Ascending aorta (tissue), 2 donors: Measurements from ENCODE around the gene STYXL2. TPM values are rescaled to one million over a fixed set of nuclear protein-coding genes. Genes with fewer than 3 reads are reported as not detected.
A peak's percentile ranks its signal among the peaks of the same experiment; 100 is the strongest.

Experiments
- DNase-seq, 2 donors: peaks; one replicate each; pipeline ENCODE4 v3.0.0-alpha.2; 2019; ENCODE audit warnings: low spot score in 2 of 2
- H3K27ac ChIP-seq, 2 donors: fragments of 200-600 bp; sonication (generic); one replicate each; pipeline ENCODE4 v1.5.1; 2016 to 2017; ENCODE audit warnings: mild to moderate bottlenecking in 1 of 2
- H3K27me3 ChIP-seq: fragments of 200-600 bp; sonication (generic); one replicate; pipeline ENCODE4 v1.5.1; 2017
- H3K36me3 ChIP-seq, 2 donors: fragments of 200-600 bp; sonication (generic); one replicate each; pipeline ENCODE4 v1.5.1; 2016
- H3K4me1 ChIP-seq, 2 donors: fragments of 200-600 bp; sonication (generic); one replicate each; pipeline ENCODE4 v1.5.1; 2016 to 2017; ENCODE audit warnings: mild to moderate bottlenecking in 1 of 2
- H3K4me3 ChIP-seq, 2 donors: fragments of 200-600 bp; sonication (generic); one replicate each; pipeline ENCODE4 v1.5.1; 2016 to 2017; ENCODE audit warnings: mild to moderate bottlenecking in 1 of 2
- H3K9me3 ChIP-seq, 2 donors: fragments of 200-600 bp; sonication (generic); one replicate each; pipeline ENCODE4 v1.5.1; 2016
- intact Hi-C: fragments of 100-400 bp; cut with DNase I; formaldehyde crosslinking; loops from one replicate; pipeline ENCODE4 v1.15.1; 2023
- total RNA-seq: library from RNA; depleted of rRNA; stranded (reverse); fragments of >200 nt; gene quantifications from one replicate; pipeline ENCODE4 v1.1.0, GENCODE V29; 2016
- TF ChIP-seq, protein P1 (sequence below), 3 experiments: fragments of 200-600 bp in 2 of 3; fragments of 450-650 bp in 1 of 3; sonication (generic) in 2 of 3; IDR thresholded peaks; one replicate each; pipeline ENCODE4 v1.5.1; 2016 to 2019; ENCODE audit warnings: antibody characterized with exemption in 3 of 3, mild to moderate bottlenecking in 1 of 3, moderate library complexity in 1 of 3

Gene STYXL2
- total RNA-seq, 1 donor from 2014 or later = 0.96 TPM

DNA sequence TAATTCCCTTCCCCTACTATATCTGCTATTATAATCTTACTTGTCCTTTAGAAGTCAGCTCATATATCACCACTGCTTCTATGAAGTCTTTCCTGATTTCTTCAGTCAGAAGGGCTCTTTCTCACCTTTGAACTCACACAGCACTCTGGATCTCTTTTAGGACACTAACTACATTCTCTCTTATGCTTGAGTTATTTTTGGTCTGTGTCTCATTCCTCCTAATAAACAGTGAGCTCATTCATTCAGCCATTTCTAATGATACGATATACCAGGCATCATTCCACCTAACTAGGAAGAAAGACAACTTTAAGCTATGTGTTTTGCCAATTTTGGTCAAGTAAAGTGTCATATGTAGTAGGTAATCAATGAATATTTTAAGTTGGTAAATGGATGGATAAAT, 1.2 kb upstream of the STYXL2 start:
- no peak for DNase-seq
- no peak overlapping the region for H3K27ac ChIP-seq
- H3K9me3 ChIP-seq = no peaks in the 10 kb centered on the region
- no peaks in the 10 kb centered on the region for H3K27me3 ChIP-seq
- TF ChIP-seq, protein P1, sequence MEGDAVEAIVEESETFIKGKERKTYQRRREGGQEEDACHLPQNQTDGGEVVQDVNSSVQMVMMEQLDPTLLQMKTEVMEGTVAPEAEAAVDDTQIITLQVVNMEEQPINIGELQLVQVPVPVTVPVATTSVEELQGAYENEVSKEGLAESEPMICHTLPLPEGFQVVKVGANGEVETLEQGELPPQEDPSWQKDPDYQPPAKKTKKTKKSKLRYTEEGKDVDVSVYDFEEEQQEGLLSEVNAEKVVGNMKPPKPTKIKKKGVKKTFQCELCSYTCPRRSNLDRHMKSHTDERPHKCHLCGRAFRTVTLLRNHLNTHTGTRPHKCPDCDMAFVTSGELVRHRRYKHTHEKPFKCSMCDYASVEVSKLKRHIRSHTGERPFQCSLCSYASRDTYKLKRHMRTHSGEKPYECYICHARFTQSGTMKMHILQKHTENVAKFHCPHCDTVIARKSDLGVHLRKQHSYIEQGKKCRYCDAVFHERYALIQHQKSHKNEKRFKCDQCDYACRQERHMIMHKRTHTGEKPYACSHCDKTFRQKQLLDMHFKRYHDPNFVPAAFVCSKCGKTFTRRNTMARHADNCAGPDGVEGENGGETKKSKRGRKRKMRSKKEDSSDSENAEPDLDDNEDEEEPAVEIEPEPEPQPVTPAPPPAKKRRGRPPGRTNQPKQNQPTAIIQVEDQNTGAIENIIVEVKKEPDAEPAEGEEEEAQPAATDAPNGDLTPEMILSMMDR (IDR thresholded peaks at IDR 0.05) = no peak
- no peaks in the 10 kb centered on the region for H3K36me3 ChIP-seq
- H3K4me1 ChIP-seq = peaks cover 0 to 14% of the 10 kb centered on the region in 2 donors
- no peak overlapping the region for H3K4me3 ChIP-seq
- intact Hi-C loops = no loop called here

DNA sequence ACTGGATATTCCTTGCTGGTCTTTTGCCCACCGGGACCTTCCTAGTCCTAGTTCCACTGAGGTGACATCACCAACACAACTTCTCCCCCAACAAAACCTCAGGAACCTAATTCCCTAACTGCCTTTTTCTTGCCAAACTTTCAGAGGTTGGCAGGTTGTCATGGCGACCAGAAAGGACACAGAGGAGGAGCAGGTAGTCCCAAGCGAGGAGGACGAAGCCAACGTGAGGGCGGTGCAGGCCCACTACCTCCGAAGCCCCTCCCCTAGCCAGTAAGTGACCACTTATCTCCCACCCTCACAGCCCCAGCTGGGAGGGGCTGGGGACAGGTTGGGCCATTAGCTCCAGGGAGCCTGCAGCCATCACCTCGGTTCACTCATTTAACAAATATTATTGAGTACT, 815 bp downstream of the STYXL2 start:
- no peaks in the 10 kb centered on the region for H3K27me3 ChIP-seq
- H3K27ac ChIP-seq = peak overlapping the region; percentile 66 to 73
- intact Hi-C loops = no loop called here
- H3K4me3 ChIP-seq = peak overlapping the region; percentile 45 to 63
- DNase-seq = peak in 1 of 2 donors; percentile 68
- no peaks in the 10 kb centered on the region for H3K36me3 ChIP-seq
- TF ChIP-seq, protein P1 (IDR thresholded peaks at IDR 0.05) = no peak
- H3K4me1 ChIP-seq = peaks cover 0 to 14% of the 10 kb centered on the region in 2 donors
- H3K9me3 ChIP-seq = peaks cover 0 to 3% of the 10 kb centered on the region in 2 donors

DNA sequence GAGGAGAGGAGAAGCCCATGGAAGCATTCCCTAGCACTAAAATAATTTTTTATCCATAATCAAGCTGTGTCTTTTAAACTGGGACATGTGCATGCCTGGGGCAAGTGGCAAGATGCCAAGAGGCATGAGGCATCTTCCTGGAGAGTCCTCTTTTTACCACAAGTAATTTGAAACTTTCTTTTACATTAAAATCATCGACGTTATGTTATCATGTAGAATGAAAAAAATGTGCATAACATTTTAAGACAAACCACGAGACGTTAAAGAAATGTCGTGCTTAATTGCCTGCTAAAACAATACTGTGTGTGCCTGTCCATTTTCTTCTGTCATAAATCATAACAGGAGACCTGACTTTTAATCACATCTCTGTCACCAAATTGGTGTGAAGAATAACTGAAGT, 1.5 kb downstream of the STYXL2 start:
- Histone ChIP-seq H3K4me3 (peak overlapping the region in 1 of 2 donors; percentile 63), H3K27me3 (no peaks in the 10 kb centered on the region), H3K36me3 (peaks cover 0 to 4% of the 10 kb centered on the region in 2 donors), H3K9me3 (peaks cover 0 to 4% of the 10 kb centered on the region in 2 donors), H3K27ac (no peak overlapping the region), H3K4me1 (peaks cover 0 to 14% of the 10 kb centered on the region in 2 donors)
- no peak for DNase-seq
- intact Hi-C loops = no loop called here
- TF ChIP-seq, protein P1 (IDR thresholded peaks at IDR 0.05) = no peak

DNA sequence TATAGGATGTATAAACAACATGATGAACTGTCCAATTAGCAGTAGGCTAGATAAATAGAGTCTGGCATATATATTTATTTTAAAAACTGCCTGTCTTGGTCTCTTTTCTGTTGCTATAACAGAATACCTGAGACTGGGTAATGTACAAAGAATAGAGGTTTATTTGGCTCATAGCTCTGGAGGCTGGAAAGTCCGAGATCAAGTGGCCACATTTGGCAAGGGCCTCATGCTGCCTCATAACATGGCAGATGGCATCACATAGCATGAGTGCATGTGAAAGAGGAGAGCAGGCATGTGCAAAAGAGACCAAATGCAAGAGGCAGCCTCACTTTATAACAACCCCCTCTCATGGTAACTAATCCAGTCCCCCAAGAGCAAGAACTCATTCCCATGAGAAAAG, 6.0 kb downstream of the STYXL2 start:
- intact Hi-C loops = no loop called here
- H3K27ac ChIP-seq = no peak overlapping the region
- TF ChIP-seq, protein P1 (IDR thresholded peaks at IDR 0.05) = no peak

DNA sequence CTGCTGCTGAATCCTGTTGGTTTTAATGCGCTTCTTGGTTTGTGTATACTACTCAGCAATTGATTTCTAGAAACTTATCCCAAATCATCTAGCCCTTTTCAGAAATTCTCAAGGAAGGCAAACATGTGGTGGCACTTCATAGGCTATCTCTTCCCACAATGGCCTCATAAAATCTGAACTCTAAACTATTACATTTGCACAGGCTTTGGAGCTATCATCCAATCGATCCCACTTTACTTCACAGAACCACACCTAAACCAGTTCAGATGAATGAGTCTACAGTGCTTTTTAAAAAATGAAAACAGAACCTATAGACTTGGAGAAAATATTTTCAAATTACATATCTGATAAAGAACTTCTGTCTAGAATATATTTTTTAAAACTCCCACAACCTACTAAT, 6.9 kb downstream of the STYXL2 start:
- intact Hi-C loops = no loop called here

More for the DNA sequence above, 6.0 kb downstream of the STYXL2 start:
- Histone ChIP-seq H3K4me1 (peaks cover 0 to 4% of the 10 kb centered on the region in 2 donors), H3K9me3 (peaks cover 0 to 4% of the 10 kb centered on the region in 2 donors), H3K27me3 (no peaks in the 10 kb centered on the region), H3K36me3 (peaks cover 0 to 6% of the 10 kb centered on the region in 2 donors), H3K4me3 (no peak overlapping the region)
- no peak for DNase-seq

More for the DNA sequence above, 6.9 kb downstream of the STYXL2 start:
- H3K4me3 ChIP-seq = no peak overlapping the region
- no peaks in the 10 kb centered on the region for H3K4me1 ChIP-seq
- TF ChIP-seq, protein P1 (IDR thresholded peaks at IDR 0.05) = no peak
- no peaks in the 10 kb centered on the region for H3K27me3 ChIP-seq
- H3K9me3 ChIP-seq = peaks cover 0 to 4% of the 10 kb centered on the region in 2 donors
- no peak overlapping the region for H3K27ac ChIP-seq
- DNase-seq = no peak
- peaks cover 0 to 13% of the 10 kb centered on the region in 2 donors for H3K36me3 ChIP-seq
